ENCODE results near the gene EEF1AKMT2.
"Not testable (repeated sequence)": the region's sequence is repeated elsewhere in the genome, so short reads cannot be mapped to it uniquely, and the experiment has no call there.

The EEF1AKMT2 gene

DNA sequence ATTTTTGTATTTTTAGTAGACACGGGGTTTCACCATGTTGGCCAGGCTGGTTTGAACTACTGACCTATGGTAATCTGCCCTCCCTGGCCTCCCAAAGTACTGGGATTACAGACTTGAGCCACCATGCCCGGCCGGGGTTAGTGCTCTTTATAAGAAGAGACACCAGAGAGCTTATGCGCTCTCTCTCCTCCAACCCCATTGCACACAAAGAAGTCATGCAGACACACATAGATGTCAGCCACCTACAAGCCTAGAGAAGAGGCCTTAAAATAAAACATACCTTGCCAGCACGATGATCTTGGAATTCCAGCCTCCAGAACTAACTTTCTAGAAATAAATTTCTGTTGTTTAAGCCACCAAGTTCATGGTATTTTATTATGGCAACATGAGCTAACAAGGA lies 37.5 kb downstream of the EEF1AKMT2 start:
- DNase-seq = no peak

DNA sequence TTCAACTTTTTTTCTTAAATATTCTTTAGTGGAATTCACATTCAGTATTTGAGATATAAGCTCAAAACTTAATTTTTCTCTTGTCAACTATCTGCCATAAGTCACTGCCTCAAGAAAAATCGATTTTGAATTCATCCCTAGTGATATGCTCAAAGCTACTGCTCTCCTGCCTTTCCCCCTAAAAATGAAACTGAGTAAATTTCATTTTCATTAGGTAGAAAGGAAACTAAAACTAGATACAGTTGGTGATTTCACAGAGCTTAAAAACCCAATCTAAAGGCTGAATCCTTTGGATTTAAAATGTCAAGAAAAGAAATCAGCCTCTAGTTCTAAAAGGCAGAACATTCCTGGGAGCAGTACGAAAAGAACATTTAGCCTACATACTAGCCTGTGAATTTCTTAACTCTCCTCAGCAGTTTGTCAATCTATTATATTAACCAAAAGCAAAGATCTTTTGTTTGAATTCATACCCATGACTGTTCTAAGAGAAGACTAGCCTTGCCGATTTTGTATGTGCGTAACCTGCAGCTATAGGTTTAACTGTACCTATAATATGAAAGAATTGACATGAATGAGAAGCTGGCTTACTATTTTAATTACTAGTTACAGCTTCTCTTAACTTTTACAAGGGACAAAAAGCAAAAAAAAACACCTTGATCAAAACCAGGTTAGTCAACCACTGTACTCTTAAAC lies 42.6 kb downstream of the EEF1AKMT2 start:
- no peak for DNase-seq

DNA sequence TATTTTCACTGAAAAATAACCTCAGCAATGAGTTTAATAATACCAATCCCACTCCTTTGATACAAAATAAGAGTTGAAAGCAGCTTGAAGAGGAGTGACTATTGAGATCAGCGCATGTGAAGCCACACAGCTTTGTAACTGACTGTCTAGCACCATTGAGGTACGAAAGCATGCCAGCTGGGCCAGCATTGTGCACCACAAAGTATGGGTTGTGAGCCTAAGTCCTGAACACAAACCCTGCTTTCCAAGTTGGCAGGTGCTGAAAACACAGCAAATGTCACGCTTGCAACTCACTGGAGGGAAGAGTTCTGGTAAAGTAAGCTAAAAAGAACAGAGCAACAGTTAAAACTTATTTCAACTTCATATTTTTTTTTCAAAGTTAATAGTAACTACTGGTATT lies 43.5 kb downstream of the EEF1AKMT2 start:
- DNase-seq = no peak

DNA sequence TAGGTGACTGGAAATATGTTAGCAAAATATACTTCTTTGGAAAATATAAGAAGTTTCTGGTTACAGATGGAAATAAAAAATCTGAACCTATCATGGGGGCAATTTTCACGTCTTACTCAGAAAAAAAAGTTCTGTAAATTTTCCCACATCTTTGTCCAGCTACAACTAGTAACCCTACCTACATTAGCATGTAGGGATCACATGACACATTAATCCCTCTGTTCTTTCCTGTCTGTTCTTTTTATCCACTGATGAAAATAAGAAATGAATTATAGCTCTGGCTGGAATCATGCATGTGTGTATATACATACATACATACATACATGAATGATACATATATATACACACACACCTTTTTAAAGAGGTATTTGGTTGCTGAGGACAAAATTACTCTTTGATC lies 43.9 kb downstream of the EEF1AKMT2 start:
- DNase-seq = no peak

DNA sequence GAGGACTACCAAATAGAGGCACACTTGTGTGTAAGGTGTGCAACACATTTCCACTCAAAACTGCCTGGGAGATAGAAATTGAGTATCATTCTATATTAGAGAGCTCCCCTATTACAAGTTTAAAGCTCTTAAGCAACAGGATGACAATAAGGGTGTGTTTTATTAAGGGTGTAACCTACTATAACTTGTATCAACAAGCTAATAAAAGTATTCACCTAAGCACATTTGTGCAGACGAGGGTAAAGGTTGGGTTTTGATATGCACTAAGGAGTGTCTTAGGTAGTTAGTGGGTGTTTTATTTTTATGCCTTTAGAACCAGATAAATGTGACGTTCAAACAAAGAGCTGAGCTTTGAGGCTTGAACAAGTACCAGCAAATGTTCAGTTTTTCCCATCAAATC lies 44.7 kb downstream of the EEF1AKMT2 start:
- no peak for DNase-seq

DNA sequence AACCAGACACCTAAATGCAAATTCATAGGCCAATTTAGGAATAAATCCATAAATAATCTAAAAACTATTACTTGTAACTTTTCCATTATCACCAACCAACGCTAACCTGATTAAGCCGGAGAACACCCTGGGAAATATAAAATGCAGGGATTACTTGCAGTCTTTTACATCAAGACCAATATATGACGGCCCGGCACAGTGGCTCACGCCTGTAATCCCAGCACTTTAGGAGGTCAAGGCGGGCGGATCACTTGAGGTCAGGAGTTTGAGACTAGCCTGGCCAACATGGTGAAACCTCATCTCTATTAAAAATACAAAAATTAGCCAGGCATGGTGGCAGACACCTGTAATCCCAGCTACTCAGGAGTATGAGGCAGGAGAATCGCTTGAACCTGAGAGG lies 45.2 kb downstream of the EEF1AKMT2 start:
- DNase-seq = not testable (repeated sequence)

DNA sequence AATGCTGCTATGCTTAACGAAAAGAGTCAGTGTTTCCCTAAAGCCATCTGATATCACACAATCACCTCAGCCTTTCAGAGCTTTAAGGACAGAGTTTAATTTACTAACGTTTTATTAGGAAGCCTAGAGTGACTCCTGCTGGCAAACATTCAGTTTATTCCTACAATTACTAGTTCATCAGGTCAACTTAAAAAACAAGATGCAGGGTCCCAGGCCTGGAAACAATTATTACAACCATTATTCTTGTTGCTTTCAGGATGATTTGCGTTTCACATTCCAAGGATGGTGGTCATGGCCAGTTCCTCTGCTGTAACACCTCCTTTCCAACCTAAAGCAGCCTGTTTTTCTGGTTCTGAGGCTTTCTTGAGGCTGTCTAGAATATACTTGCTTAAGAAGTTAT lies 46.0 kb downstream of the EEF1AKMT2 start:
- no peak for DNase-seq

DNA sequence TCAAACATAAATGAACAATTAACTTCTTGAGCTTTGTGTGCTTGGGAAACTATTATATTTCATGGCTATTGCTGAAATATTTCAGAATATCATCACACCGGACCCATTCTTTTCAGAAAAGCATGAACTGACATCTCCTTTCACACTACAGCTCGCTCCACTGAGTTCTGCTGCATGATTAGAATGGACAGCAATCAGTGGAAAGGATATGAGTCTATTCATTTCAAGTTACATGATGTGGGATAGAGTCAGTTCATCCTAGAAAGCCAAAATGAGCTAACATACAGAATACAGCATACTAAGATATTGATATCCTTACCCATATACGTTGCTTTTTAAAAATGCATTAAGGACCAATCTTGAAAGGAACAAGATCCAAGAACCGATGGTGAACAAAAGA lies 46.4 kb downstream of the EEF1AKMT2 start:
- DNase-seq = no peak

DNA sequence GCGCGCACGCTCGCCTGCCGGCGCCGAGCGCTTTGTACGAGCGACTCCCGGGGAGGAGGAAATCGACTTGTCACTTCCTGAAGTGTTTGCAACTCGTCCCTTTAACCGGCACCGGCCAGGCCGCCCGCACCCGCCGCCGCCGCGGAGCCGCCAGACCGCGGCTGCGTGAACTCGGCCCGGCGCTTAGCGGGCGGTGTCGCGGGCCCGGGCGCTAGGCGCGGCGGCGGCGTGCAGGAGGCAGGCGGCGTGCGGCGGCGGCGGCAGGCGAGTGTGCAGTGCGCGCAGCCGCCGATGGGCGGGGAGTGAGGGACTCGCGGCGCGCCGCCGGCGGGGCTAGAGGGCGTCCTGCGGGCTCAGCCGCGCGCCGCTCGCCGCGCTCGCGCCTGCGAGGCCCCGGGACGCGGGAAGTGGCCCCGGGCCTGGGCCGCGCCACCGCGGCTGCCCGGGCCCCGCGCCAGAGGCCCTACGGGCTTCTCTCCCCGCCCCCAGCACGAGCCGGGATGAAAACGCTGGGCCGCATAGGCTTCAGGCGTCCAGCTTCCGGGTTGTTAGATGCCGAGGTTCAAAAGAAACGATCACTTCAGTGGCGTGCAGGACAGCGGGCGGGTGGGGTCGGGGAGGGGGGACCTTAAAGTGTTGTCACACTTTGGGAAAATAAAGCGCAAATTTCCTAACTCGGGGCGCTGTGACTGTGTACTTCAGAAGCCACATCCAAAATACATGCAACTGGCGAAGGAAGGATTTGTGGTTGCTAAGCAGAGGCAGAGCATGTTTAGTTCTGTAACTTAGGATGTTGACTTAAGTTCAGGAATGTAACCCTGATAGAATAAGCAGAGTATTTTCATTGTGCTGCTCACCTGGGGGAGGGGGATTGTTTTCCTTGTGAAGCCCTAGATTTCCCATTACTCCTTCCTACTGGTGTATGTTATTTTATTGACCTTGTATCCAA lies 47.3 kb downstream of the EEF1AKMT2 start, which contains the start of gene FAM53B:
Gene FAM53B, minus strand, starts transcription at position 277 of the 949 bp plus-strand sequence. CDS start 37,665 bp downstream, outside the sequence.
- DNase-seq = no peak

DNA sequence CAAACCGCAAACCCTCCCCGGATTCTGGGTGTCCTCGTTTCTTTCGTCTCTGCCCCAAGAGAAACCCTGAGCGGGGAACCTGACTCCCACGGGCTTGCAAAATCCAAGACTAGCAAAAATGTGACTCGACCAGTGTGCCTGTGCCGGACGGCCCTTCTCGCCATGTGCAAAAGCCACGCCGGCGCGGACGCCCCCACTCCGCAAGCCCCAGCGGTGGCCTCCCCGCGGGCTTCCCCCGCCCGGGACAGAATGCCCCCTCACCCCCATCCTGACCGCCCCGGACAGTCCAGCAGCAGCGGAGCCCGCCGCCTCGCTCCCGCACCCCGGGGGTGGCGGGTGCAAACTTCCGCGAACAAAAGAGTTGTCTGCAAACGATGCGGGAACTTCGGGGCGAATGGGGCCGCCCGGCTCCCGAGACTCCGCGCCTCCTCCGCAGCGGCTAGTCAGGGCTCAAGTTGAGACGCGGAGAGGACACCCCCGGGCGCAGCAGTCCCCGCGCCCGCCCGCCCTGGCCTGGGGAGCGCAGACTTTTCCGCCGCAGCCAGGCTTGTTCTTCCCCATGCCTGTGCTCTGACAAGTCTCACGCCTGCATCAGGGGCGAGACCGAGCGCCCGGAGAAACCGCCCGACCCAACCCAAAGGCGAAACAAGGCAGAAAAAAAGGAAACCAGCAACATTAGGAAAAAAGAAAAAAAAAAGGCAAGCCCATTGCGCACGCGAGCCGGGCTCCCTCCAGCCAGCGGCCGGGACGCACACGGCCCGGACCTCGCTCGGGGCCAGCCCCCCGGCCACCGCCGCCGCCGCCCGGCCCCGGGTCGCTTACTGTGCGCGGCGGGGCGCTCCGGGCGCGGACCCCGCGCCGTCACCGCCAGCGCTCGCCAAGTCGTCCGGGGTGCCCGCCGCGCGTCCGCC lies 48.2 kb downstream of the EEF1AKMT2 start:
- DNase-seq = no peak

DNA sequence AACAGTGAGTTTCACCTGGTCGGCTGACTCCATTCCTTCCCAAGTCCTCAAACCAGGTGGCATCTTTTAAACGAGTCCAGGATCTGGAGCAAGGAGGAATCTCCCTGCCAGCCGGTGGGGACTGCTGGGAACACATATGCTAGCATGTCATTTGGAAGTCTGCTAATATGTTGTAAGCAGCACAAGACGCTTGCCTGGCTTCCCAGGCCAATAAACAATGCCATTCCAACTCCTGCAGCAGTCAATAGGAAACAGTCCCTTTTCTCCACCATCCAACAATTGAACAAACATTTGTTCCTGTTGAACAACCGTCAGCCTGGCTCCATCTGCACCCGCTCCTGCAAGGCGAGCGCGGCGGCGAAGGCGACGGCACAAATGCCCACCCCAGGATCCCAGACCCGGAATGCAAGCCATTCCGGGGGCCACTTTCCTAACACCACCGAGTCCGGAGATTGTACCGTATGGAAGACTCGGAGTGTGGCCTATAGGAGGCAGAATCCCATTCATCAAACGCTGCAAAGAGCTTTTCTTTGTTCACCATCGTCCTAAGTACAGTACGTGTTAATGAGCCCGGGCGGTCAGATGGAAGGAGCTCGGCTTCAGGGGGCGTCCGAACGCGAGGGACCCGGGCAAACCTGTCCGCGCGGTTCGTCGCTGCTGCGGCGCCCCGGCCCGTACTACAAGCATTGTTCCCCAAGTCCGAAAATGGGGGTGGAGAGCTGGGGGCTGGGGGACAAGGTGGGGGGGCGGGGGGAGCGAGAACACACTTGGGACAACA lies 49.1 kb downstream of the EEF1AKMT2 start:
- DNase-seq = no peak

DNA sequence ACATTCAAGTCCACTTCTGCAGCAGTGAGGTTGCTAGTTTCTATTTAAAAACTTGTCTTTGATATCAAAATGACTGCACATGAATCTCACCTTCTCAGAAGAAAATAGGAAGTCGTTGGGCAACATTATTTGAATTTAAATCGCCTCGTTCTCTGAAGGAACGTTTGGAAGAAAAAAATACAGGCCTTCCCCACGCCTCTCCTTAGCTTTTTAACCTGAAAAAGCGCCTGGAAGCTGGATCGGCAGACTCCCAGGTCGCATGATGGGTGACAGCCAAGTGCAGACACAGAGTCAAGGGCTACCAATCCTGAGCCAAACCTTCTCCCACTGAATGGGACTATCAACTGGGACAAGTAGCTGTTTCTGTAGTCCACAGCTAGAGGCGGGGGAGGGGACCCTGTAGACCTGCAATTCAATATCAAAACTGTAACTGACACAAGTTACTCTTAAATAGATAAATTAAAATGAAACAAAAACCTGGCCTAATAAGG lies 49.7 kb downstream of the EEF1AKMT2 start:
- no peak for DNase-seq

DNA sequence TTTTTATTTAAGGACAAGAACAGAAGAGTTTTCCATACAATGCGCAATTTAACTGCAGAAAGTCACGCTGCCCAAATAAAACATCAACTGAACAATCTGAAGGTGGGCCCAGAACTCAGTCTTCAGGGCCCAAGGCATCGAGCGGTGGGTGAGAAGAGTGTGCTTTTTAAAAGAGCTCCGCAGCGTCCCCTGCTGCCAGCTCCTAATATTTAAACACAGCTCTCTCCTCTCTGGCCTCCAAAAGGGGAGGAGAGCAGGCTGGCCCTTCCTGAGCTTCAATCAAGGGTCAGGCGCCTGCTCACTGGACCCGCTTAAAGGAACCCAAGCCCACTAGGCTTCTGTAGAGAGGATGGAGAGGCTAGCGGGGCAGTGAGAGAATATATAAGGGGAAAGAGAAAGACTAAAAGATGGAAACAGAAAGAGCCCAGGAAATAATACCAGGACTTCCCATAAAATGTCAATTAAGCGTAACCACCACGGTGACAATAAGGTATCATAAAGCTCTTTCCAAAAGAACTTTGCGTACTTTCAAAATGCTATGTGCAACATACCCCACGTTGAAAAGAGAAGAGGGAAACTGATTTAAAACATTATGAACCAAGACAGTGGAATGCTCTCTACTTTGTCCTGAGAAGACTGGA lies 50.3 kb downstream of the EEF1AKMT2 start:
- DNase-seq = peak; percentile 19

DNA sequence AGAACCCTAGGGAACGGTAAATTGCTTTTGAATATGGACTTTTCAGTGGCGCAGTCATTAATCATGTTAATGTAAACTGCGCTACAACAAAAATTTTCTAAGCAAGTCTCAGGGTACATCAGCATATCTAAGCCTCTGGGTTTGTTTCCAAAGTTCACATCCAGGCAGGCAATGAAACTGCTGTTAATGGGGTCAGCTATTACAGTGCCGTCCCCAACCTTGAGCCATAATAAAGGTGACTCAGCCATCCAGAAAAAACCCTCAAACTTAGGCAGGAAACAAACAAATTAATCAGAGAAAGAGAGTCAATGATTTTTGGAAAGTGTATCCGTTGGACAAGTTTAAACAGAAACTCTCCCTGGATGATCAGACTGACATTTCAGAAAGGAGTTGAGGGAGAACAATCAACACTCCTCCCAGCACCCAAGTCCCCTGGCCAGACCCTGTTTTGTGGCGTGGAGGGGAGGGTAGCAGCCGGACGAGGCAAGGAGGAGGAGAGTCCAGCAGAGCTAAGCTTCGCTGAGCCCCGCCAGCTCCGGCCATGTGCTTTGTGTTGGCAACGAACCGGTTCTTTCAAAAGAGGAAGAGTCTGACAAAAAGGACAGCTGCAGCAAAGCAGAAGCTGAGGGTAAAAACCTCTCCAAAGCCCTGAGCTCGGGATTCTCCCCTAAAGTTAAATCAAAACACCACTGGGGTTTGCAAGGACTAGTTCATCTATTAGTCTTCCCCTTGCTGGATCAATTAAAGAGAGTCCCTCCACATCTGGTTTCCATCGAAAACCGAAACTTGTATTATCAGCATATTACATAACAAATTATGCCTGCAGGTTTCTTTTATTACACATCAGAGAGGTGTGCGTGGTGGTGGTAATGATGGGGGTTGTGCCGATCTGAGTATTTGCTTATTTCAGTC lies 51.1 kb downstream of the EEF1AKMT2 start:
- no peak for DNase-seq

DNA sequence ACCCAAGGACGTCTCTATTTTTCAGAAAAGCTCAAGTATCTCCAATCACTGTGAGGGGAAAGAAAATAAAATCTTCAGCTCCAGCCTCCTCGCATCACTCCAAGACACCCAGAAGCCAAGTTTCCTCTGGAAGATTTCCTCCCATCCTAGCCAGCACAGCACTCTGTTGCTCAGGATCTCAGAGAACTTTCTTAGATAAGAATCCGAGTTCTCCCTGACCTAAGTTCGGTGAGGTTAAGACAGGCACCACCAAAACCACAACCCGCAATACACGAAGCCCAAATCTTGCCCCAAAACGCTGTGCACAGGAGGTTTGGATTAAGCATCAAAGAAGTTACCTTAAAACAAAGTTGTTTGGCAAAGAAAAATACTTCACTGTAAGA lies 51.7 kb downstream of the EEF1AKMT2 start:
- DNase-seq = no peak

DNA sequence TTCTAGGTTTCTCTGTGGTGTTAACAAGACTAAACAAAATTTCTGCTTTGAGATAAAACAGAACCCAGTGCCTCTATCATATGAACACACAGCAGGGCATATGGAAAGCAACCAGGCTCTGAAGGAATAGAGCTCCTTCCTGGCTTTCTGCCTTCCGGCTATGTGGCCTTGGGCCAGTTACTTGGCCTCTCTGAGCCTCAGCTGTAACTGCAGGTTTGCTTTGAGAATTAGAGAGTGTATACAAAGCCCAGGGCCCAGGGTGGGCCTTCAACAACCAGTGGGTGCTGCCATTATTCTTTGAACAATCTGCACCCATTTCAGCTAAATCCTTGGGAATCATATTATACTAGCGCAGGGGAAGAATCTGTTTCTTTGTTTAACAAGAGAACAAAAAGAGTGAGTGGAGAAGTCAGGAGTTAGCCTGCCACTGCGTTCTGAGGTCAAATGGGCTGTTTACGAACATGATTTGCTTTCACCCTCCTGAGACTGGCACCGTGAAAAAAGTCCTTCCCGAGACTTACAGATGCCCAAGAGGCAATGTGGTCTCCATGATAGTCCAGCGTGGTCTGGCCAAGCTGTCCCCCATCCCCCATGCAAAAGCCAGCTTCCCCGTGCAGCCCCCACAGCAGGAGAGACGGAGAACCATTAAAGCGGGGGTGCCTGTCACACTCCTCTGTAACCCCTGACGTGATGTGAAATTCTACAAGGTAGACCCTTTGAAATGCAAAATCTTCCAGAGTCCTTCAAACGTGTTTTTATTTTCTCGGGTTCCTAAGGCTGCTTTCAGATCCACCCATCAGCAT lies 52.4 kb downstream of the EEF1AKMT2 start:
- DNase-seq = no peak

DNA sequence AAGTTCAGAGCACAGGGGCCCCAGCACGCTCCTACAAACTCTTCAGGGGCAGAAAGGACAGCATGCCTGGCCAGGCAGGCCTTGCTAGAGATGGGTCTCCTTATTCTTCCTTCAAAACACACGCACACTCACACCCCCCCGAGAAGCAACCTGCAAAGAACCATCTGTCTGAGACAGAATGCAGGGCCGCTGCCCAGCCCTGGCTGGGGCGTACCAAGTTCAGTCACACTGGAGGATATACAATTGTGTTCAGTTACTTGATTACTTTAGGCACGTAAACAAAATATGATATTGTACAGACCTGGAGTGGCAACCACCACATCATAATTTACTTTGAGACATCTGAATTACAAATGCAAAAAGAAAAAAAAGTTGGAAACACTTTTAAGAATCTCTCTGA lies 53.2 kb downstream of the EEF1AKMT2 start:
- no peak for DNase-seq

DNA sequence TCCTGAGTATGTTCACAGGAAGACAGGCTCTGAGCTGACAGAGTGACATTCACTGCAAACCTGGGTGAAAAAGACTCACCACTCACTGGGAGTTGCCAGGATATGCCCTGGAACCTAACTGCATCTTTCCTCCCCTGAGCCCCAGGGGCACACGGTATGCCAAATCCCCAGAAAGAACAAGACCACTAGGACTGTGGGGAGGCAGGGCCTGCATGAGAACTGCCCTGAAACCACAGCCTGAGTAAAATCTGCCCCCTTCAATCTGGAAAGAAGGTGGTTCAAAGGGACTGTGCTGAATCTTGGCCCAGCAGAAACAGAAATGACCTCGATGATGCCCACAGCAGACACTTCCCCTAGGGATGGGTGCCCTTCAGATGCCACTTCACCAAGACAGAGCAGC lies 54.0 kb downstream of the EEF1AKMT2 start:
- no peak for DNase-seq

DNA sequence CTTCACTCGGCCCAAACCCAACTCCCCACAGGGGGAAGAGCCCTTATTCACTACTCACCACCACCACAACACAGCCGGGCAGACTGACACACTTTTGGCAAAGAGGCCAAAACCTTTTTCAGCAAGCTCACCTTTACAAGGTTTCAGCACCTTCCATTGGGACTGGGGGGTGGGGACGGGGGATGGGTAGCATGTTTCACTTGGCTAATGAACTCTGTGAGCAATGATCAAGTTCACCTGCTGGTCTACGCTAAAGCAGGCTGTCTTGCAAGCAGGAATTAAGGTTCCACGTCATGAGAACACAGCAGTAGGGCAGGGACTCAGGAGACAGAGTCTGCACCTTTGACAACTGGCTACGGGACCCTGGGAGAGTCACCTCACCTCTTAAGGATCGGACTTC lies 54.5 kb downstream of the EEF1AKMT2 start:
- DNase-seq = no peak
